BJ (cell line): ENCODE data around the gene SH3RF1. TPM values are rescaled to one million over a fixed set of nuclear protein-coding genes. Genes with fewer than 3 reads are reported as not detected.

Experiments
- CTCF ChIA-PET: fragments of 350-600 bp; formaldehyde crosslinking; extraction: SDS; loops from one replicate; lab custom pipeline; 2021; ENCODE audit warnings: antibody characterized with exemption, inconsistent platforms; lab: Yijun Ruan, JAX
- POLR2A ChIA-PET: fragments of 300-600 bp; sonication (Branson Sonifier 250); formaldehyde crosslinking; extraction: SDS; loops from one replicate; lab custom pipeline; 2021; ENCODE audit warnings: antibody characterized with exemption; lab: Charles Lee
- DNase-seq: peaks from one replicate; pipeline ENCODE4 v3.0.0-alpha.2; 2011; ENCODE audit warnings: low read depth
- H3K27me3 ChIP-seq: 2 replicates; pipeline ENCODE4 v1.6.0; 2011; ENCODE audit warnings: low read length; ENCODE audit not compliant: control insufficient read depth, insufficient read depth
- H3K36me3 ChIP-seq: 2 replicates; pipeline ENCODE4 v1.5.1; 2011; ENCODE audit warnings: low read length; ENCODE audit not compliant: control insufficient read depth, insufficient read depth
- H3K4me3 ChIP-seq: 2 replicates; pipeline ENCODE4 v1.5.1; 2011; ENCODE audit warnings: low read depth, mild to moderate bottlenecking, control low read depth, low read length
- polyA plus RNA-seq: library from polyadenylated mRNA; depleted of rRNA; stranded (reverse); fragments of >200 nt; gene quantifications from 2 replicates; pipeline ENCODE4 v1.2.3, GENCODE V29; 2011
- TF ChIP-seq, protein P1 (sequence below): IDR thresholded peaks from 2 replicates; pipeline ENCODE4 v1.5.1; 2011; ENCODE audit warnings: low read depth, mild to moderate bottlenecking, control low read depth, inconsistent platforms, low read length, moderate library complexity; ENCODE audit not compliant: insufficient read depth

Gene SH3RF1
- polyA plus RNA-seq, 1 experiment = 38.8 TPM

DNA sequence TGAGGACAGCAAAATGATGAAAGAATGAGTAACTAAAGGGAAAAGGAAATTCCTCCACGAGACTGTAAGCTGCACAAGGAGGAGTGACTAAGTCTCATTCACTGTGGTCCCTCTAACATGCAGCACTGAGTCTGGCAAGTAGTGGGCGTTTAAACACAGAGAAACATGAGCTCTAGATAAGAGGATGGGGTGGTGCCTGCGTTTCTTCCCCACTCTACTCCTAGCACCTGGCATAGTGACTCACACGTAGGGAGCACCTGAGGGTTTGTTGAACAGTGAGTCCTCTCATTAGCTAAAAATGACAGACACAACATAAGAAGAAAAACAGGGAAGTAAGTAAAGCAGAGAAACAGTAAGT is 154.9 kb downstream of the SH3RF1 start:
- Histone ChIP-seq H3K36me3 (peaks cover 12% of the 10 kb centered on the region), H3K27me3 (no peaks in the 10 kb centered on the region), H3K4me3 (no peak overlapping the region)
- DNase-seq = peak; percentile 94
- TF ChIP-seq, protein P1, sequence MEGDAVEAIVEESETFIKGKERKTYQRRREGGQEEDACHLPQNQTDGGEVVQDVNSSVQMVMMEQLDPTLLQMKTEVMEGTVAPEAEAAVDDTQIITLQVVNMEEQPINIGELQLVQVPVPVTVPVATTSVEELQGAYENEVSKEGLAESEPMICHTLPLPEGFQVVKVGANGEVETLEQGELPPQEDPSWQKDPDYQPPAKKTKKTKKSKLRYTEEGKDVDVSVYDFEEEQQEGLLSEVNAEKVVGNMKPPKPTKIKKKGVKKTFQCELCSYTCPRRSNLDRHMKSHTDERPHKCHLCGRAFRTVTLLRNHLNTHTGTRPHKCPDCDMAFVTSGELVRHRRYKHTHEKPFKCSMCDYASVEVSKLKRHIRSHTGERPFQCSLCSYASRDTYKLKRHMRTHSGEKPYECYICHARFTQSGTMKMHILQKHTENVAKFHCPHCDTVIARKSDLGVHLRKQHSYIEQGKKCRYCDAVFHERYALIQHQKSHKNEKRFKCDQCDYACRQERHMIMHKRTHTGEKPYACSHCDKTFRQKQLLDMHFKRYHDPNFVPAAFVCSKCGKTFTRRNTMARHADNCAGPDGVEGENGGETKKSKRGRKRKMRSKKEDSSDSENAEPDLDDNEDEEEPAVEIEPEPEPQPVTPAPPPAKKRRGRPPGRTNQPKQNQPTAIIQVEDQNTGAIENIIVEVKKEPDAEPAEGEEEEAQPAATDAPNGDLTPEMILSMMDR = peak; percentile 59
- CTCF ChIA-PET = interaction anchor here (0.8 to 1.8 kb wide), 8 partner anchors 9 to 139 kb away, joined by 3 to 7 read pairs (median 3); partner anchors contain the start of gene CBR4
- POLR2A ChIA-PET = no interaction called here

DNA sequence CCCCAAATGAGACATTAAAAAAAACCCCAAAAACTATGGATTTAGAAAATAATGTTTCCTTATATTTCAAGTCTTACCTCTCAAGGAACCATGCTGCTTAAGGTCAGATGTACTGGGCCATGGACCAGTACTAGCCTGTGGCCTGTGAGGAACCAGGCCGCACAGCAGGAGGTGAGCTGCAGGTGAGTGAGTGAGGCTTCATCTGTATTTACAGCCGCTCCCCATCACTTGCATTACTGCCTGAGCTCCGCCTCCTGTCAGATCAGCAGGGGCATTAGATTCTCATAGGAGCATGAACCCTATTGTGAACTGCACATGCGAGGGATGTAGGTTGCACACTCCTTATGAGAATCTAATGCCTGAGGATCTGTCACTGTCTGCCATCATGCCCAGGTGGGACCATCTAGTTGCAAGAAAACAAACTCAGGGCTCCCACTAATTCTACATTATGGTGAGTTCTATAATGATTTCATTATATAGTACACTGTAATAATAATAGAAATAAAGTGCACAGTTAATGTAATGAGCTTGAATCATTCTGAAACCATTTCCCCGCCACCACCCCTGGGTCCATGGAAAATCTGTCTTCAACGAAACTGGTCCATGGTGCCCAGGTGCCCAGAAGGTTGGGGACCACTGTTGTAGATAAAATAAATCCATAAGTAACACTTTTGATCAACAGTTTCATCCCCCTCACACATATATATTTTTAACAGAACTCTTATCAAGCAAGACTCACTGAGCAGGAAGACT is 155.4 kb downstream of the SH3RF1 start:
- H3K4me3 ChIP-seq = no peak overlapping the region
- H3K36me3 ChIP-seq = peaks cover 12% of the 10 kb centered on the region
- CTCF ChIA-PET = interaction anchor here (0.8 to 1.8 kb wide), 7 partner anchors 9 to 140 kb away, joined by 3 to 7 read pairs (median 3); partner anchors contain the start of gene CBR4
- POLR2A ChIA-PET = no interaction called here
- TF ChIP-seq, protein P1 = no peak
- DNase-seq = no peak
- no peaks in the 10 kb centered on the region for H3K27me3 ChIP-seq

DNA sequence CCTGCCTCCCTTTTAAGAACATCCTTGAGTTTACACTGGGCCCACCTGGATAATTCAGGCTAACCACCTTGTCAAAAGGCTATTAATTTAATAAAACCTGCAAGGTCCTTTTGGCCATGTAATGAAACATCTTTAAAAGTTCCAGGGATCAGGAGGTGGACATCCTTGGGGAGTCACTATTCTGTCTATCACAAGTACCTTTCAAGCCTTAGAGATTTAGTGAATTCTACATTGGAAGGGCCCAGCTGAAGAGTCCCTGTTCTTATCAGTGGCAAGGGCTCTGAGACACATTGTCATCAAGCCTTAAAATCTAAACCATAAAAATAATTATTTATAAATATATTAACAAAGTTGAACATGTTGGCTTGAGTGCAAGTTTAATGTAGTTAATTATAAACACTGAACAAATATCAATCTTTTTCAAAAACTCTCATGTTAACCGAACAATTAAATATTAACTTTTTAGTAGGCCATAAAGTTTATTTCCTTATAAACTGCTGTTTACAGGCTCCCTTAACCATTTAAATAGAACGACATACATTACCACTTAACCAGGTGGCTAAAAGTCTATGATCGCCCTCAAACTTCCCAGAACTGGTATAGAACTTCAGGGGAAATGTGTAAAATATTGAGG is 156.3 kb downstream of the SH3RF1 start:
- ChIA-PET POLR2A (no interaction called here), CTCF (interaction anchor here (1.8 kb wide), 1 partner anchor 90 kb away, joined by 7 read pairs; no protein-coding TSS in a partner anchor)
- Histone ChIP-seq H3K4me3 (no peak overlapping the region), H3K27me3 (no peaks in the 10 kb centered on the region), H3K36me3 (peaks cover 12% of the 10 kb centered on the region)
- DNase-seq = no peak
- TF ChIP-seq, protein P1 = no peak

DNA sequence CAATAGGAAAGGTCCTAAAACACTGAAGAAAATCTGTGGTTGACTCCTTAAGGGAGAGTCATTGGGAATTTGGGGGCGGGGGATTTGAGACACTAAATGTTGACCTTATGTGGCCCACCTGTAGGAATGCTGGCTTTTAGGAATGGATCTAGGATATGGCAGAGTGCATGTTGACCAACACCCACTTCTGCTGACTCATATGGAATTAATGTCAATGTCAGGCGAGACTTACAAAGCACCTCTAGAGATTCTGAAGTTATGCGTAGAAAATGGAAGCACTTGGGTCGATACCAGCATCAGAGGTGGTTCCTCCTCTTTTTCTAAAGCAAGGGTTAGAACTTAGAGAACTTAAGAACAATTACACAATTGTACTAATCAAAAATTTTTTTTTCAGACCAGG is 160.1 kb downstream of the SH3RF1 start:
- no peak for DNase-seq
- CTCF ChIA-PET = no interaction called here
- POLR2A ChIA-PET = no interaction called here

More for the DNA sequence above, 160.1 kb downstream of the SH3RF1 start:
- Histone ChIP-seq H3K27me3 (no peaks in the 10 kb centered on the region), H3K4me3 (no peak overlapping the region), H3K36me3 (peaks cover 11% of the 10 kb centered on the region)
- TF ChIP-seq, protein P1 = no peak
